Left ventricle myocardium inferior (tissue), 1 donor: ENCODE measurements around the gene WDR37. TPM values are rescaled to one million over a fixed set of nuclear protein-coding genes. Genes with fewer than 3 reads are reported as not detected.
"Not testable (repeated sequence)": the region's sequence is repeated elsewhere in the genome, so short reads cannot be mapped to it uniquely, and the experiment has no call there.

ENCODE experiments used
- DNase-seq: peaks from one replicate; pipeline ENCODE4 v3.0.0-alpha.2; 2020
- H3K27ac ChIP-seq: fragments of 200-600 bp; replicated peaks from 2 replicates; pipeline ENCODE4 v1.8.0; 2021
- H3K27me3 ChIP-seq: fragments of 200-600 bp; 2 replicates; pipeline ENCODE4 v1.8.0; 2021; ENCODE audit warnings: low read depth
- H3K36me3 ChIP-seq: fragments of 200-600 bp; 2 replicates; pipeline ENCODE4 v1.8.0; 2021
- H3K4me1 ChIP-seq: fragments of 200-600 bp; 2 replicates; pipeline ENCODE4 v1.8.0; 2021
- H3K4me3 ChIP-seq: fragments of 200-600 bp; 2 replicates; pipeline ENCODE4 v1.8.0; 2021; ENCODE audit warnings: mild to moderate bottlenecking, moderate library complexity
- H3K9me3 ChIP-seq: fragments of 200-600 bp; replicated peaks from 2 replicates; pipeline ENCODE4 v1.8.0; 2021
- intact Hi-C: fragments of 100-400 bp; cut with micrococcal nuclease; formaldehyde crosslinking; loops from one replicate; pipeline ENCODE4 v1.11.0; 2022
- long read RNA-seq: library from polyadenylated mRNA; unstranded; transcript quantifications from one replicate; pipeline ENCODE4 v2.0.0, GENCODE V29; 2021
- total RNA-seq: library from RNA; stranded (reverse); fragmentation: NEBNext Ultra II Directional; extraction: Animal tissue kit (Norgen Biotek cat#: 25700); gene quantifications from one replicate; pipeline ENCODE4 v1.2.1, GENCODE V29; 2021
- TF ChIP-seq, protein P1 (sequence below): fragments of 200-600 bp; IDR thresholded peaks from 2 replicates; pipeline ENCODE4 v1.8.0; 2021; ENCODE audit warnings: antibody characterized with exemption, mild to moderate bottlenecking, borderline replicate concordance
- donor health status: DM: no; HTN: yes; CAD: no; lungs with severe emphysema.

Gene WDR37, protein sequence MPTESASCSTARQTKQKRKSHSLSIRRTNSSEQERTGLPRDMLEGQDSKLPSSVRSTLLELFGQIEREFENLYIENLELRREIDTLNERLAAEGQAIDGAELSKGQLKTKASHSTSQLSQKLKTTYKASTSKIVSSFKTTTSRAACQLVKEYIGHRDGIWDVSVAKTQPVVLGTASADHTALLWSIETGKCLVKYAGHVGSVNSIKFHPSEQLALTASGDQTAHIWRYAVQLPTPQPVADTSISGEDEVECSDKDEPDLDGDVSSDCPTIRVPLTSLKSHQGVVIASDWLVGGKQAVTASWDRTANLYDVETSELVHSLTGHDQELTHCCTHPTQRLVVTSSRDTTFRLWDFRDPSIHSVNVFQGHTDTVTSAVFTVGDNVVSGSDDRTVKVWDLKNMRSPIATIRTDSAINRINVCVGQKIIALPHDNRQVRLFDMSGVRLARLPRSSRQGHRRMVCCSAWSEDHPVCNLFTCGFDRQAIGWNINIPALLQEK
- total RNA-seq = 28.2 TPM
- long read RNA-seq, full-length matches to known transcripts = 16 of 69 reads
- long read RNA-seq, partial matches to known transcripts = 13 of 69 reads
- long read RNA-seq, other reads (novel, unspliced or antisense) = 40 of 69 reads

DNA sequence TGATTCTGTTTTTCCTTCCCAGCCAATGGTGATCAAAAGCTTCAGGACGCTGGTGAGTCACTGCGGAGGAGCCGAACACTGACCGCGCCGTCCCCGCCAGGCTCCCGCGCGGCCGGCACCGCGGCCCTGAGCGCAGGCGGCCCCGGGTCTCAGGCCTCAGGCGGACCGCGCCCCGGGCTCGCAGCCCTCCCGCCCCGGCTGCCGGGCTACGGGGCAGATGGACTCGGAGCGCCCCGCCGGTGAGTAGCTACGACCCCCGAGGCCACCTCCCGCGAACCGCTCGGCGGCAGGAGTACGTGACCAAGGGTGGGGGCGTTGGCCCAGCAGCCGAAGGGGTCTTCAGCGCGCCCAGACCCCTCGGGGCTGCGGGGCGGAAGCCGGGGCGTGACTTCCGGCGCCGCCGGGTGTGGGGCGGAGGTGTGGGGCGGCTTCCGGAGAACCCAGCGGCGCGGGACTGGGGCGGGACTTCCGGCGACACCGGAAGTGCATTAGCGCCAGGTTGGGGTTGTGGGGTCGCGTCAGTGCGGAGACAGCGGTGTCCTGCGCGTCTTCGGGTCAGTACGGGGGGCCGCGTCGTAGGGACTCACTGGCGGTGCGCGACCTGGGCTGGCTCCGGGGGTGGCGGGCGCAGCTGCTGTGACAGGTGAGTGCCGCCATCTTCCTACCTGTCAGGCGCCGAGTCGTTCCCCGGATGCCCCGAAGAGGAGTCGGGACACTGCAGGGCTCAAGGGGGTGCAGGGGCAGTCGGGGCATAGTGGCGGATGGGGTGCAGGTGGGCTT lies at the start of gene WDR37:
Gene WDR37 (plus strand): TSS at position 60 of the 780 bp plus-strand sequence. CDS start 15,771 bp downstream, outside the sequence.
- Histone ChIP-seq H3K4me1 (peaks cover 95% of the 10 kb centered on the region), H3K27me3 (no peaks in the 10 kb centered on the region), H3K27ac (peak within 1 kb of the TSS; percentile 99), H3K36me3 (peaks cover 25% of the 10 kb centered on the region), H3K4me3 (peak within 1 kb of the TSS; percentile 95), H3K9me3 (no peaks in the 10 kb centered on the region)
- TF ChIP-seq, protein P1, sequence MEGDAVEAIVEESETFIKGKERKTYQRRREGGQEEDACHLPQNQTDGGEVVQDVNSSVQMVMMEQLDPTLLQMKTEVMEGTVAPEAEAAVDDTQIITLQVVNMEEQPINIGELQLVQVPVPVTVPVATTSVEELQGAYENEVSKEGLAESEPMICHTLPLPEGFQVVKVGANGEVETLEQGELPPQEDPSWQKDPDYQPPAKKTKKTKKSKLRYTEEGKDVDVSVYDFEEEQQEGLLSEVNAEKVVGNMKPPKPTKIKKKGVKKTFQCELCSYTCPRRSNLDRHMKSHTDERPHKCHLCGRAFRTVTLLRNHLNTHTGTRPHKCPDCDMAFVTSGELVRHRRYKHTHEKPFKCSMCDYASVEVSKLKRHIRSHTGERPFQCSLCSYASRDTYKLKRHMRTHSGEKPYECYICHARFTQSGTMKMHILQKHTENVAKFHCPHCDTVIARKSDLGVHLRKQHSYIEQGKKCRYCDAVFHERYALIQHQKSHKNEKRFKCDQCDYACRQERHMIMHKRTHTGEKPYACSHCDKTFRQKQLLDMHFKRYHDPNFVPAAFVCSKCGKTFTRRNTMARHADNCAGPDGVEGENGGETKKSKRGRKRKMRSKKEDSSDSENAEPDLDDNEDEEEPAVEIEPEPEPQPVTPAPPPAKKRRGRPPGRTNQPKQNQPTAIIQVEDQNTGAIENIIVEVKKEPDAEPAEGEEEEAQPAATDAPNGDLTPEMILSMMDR = no peak
- intact Hi-C loops = no loop called here
- peak; percentile 91 for DNase-seq

DNA sequence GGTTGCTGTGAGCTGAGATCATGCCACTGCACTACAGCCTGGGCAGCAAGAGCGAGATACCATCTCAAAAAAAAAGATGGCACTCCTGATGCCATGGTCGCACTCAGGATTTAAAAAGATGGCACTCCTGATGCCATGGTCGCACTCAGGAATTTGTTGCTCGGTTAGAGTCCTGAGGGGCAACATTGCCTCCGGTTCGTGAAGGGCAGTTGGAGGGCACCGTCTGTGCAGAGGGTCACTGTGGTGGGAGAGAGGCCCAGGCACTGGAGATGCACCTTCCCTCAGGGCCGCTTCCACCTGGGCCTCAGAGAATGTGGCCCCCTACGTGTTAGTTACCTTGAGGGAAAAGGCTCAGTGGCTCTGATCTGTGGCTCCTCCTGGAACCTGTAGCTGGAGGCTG lies 49.6 kb upstream of the WDR37 start:
- H3K36me3 ChIP-seq = peaks cover 98% of the 10 kb centered on the region
- intact Hi-C loops = no loop called here
- DNase-seq = no peak
- H3K9me3 ChIP-seq = peaks cover 21% of the 10 kb centered on the region
- H3K4me3 ChIP-seq = no peak overlapping the region
- H3K27ac ChIP-seq = no peak overlapping the region
- no peaks in the 10 kb centered on the region for H3K27me3 ChIP-seq
- H3K4me1 ChIP-seq = no peaks in the 10 kb centered on the region
- TF ChIP-seq, protein P1 = no peak

DNA sequence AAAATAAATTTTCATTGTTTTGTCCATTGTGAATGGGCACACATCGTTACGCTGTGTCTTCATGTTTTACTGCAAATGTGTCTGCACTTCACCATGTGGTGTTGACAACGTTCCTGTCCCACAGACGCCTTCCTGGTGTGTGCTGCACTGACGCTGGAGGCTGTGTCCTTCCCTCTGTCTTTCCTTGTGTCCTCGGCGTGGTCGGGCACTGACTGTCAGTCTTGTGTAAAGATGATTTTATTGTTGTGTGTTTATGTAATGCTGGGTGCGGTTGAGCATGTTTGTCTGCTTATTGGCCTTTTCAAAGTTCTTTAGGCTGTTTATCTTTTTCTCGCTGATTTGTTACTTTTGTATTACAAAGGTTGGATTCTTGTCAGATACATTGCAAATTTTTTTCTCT lies 48.6 kb upstream of the WDR37 start:
- DNase-seq = no peak
- peaks cover 98% of the 10 kb centered on the region for H3K36me3 ChIP-seq
- TF ChIP-seq, protein P1 = no peak

GRCh38 chr10:1009071-1009494 lies 47.1 kb upstream of the WDR37 start:
- H3K36me3 ChIP-seq = peaks cover 98% of the 10 kb centered on the region
- no peaks in the 10 kb centered on the region for H3K27me3 ChIP-seq
- H3K4me1 ChIP-seq = no peaks in the 10 kb centered on the region
- intact Hi-C loops = no loop called here
- H3K4me3 ChIP-seq = no peak overlapping the region
- TF ChIP-seq, protein P1 = no peak
- H3K9me3 ChIP-seq = no peaks in the 10 kb centered on the region
- no peak for DNase-seq
- H3K27ac ChIP-seq = no peak overlapping the region

More for the DNA sequence above, 48.6 kb upstream of the WDR37 start:
- intact Hi-C loops = no loop called here
- Histone ChIP-seq H3K27ac (no peak overlapping the region), H3K4me1 (no peaks in the 10 kb centered on the region), H3K4me3 (no peak overlapping the region), H3K27me3 (no peaks in the 10 kb centered on the region), H3K9me3 (peaks cover 11% of the 10 kb centered on the region)

DNA sequence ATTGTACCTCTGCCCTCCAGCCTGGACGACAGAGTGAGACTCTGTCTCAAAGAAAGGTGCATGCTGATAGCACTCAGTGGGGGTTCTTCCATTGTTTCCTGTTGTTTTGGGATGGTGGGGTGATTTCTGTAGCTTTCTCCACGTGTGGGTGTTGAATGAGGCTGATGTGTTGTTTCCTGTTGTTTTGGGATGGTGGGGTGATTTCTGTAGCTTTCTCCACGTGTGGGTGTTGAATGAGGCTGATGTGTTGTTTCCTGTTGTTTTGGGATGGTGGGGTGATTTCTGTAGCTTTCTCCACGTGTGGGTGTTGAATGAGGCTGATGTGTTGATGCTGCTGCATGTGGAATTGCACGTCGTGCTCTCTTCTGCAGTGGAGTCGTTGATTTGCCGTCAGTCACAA lies 46.2 kb upstream of the WDR37 start:
- H3K4me3 ChIP-seq, H3K27ac ChIP-seq, intact Hi-C loops, H3K9me3 ChIP-seq, H3K4me1 ChIP-seq, H3K27me3 ChIP-seq, DNase-seq: not testable (repeated sequence)
- peaks cover 98% of the 10 kb centered on the region for H3K36me3 ChIP-seq
